ENCODE results near the gene SPTBN2. TPM values are rescaled to one million over a fixed set of nuclear protein-coding genes. Genes with fewer than 3 reads are reported as not detected.

The SPTBN2 gene
- total RNA-seq, 1 experiment from 2014 or later, result 8.5 TPM

- Histone ChIP-seq H3K27me3 (no peaks in the 10 kb centered on the region), H3K9me3 (replicated peaks) (no peaks in the 10 kb centered on the region), H3K27ac (no peak overlapping the region), H3K4me1 (no peaks in the 10 kb centered on the region), H3K36me3 (no peaks in the 10 kb centered on the region), H3K4me3 (no peak overlapping the region)
- no peak for DNase-seq
These were observed 41.9 kb downstream of the SPTBN2 start for GRCh38 chr11:66686801-66687750.

GRCh38 chr11:66686100-66686785 lies 42.8 kb downstream of the SPTBN2 start:
- no peak for DNase-seq
- H3K4me1 ChIP-seq, result no peaks in the 10 kb centered on the region
- H3K27ac ChIP-seq, result no peak overlapping the region
- no peak overlapping the region for H3K4me3 ChIP-seq
- no peaks in the 10 kb centered on the region for H3K27me3 ChIP-seq
- no peaks in the 10 kb centered on the region for H3K36me3 ChIP-seq
- H3K9me3 ChIP-seq (replicated peaks), result no peaks in the 10 kb centered on the region

GRCh38 chr11:66685276-66686099 lies 43.5 kb downstream of the SPTBN2 start:
- Histone ChIP-seq H3K27me3 (no peaks in the 10 kb centered on the region), H3K4me1 (no peaks in the 10 kb centered on the region), H3K4me3 (no peak overlapping the region), H3K27ac (no peak overlapping the region), H3K36me3 (no peaks in the 10 kb centered on the region), H3K9me3 (replicated peaks) (no peaks in the 10 kb centered on the region)
- no peak for DNase-seq

- no peaks in the 10 kb centered on the region for H3K36me3 ChIP-seq
- DNase-seq, result no peak
- H3K27me3 ChIP-seq, result no peaks in the 10 kb centered on the region
- no peak overlapping the region for H3K4me3 ChIP-seq
- no peaks in the 10 kb centered on the region for H3K9me3 ChIP-seq (replicated peaks)
- no peaks in the 10 kb centered on the region for H3K4me1 ChIP-seq
- no peak overlapping the region for H3K27ac ChIP-seq
These were observed 44.4 kb downstream of the SPTBN2 start for GRCh38 chr11:66684635-66685034.

GRCh38 chr11:66683877-66684276 lies 45.1 kb downstream of the SPTBN2 start:
- H3K27me3 ChIP-seq, result no peaks in the 10 kb centered on the region
- no peak overlapping the region for H3K4me3 ChIP-seq
- no peaks in the 10 kb centered on the region for H3K9me3 ChIP-seq (replicated peaks)
- no peaks in the 10 kb centered on the region for H3K4me1 ChIP-seq
- H3K27ac ChIP-seq, result no peak overlapping the region
- no peak for DNase-seq
- H3K36me3 ChIP-seq, result no peaks in the 10 kb centered on the region

- no peak for DNase-seq
- Histone ChIP-seq H3K4me3 (no peak overlapping the region), H3K27me3 (no peaks in the 10 kb centered on the region), H3K27ac (no peak overlapping the region), H3K36me3 (peaks cover 5% of the 10 kb centered on the region), H3K9me3 (replicated peaks) (no peaks in the 10 kb centered on the region), H3K4me1 (peaks cover 5% of the 10 kb centered on the region; the same call in 1 of the 2 replicates)
These were observed 47.9 kb downstream of the SPTBN2 start for GRCh38 chr11:66680966-66681645.

GRCh38 chr11:66677599-66678375 lies 51.2 kb downstream of the SPTBN2 start, which contains the start of gene RBM4B:
RBM4B (minus strand) TSS chr11:66677887; CDS start chr11:66677079, 808 bp downstream.
- no peaks in the 10 kb centered on the region for H3K9me3 ChIP-seq (replicated peaks)
- DNase-seq, result peak; percentile 96 to 97
- peaks cover 6% of the 10 kb centered on the region; the same call in 1 of the 2 replicates for H3K4me1 ChIP-seq
- H3K27ac ChIP-seq, result peak within 1 kb of the TSS; percentile 78
- H3K27me3 ChIP-seq, result no peaks in the 10 kb centered on the region
- H3K36me3 ChIP-seq, result peaks cover 20% of the 10 kb centered on the region
- peak within 1 kb of the TSS; percentile 71 for H3K4me3 ChIP-seq

- H3K27ac ChIP-seq, result peak overlapping the region; percentile 78
- no peak for DNase-seq
These were observed 52.0 kb downstream of the SPTBN2 start for GRCh38 chr11:66676931-66677598.

GRCh38 chr11:66676282-66676919 lies 52.6 kb downstream of the SPTBN2 start:
- peak overlapping the region; percentile 71; the same call in 1 of the 2 replicates for H3K4me3 ChIP-seq
- H3K36me3 ChIP-seq, result peaks cover 21% of the 10 kb centered on the region
- DNase-seq, result no peak
- peaks cover 6% of the 10 kb centered on the region; the same call in 1 of the 2 replicates for H3K4me1 ChIP-seq
- H3K27me3 ChIP-seq, result no peaks in the 10 kb centered on the region
- H3K27ac ChIP-seq, result no peak overlapping the region
- H3K9me3 ChIP-seq (replicated peaks), result no peaks in the 10 kb centered on the region

More at GRCh38 chr11:66676931-66677598, 52.0 kb downstream of the SPTBN2 start:
- Histone ChIP-seq H3K4me1 (peaks cover 6% of the 10 kb centered on the region; the same call in 1 of the 2 replicates), H3K9me3 (replicated peaks) (no peaks in the 10 kb centered on the region), H3K4me3 (peak overlapping the region; percentile 71), H3K27me3 (no peaks in the 10 kb centered on the region), H3K36me3 (peaks cover 20% of the 10 kb centered on the region)

GRCh38 chr11:66674964-66675602 lies 53.9 kb downstream of the SPTBN2 start:
- Histone ChIP-seq H3K27me3 (no peaks in the 10 kb centered on the region), H3K9me3 (replicated peaks) (no peaks in the 10 kb centered on the region), H3K27ac (no peak overlapping the region), H3K36me3 (peaks cover 27% of the 10 kb centered on the region), H3K4me3 (no peak overlapping the region), H3K4me1 (peaks cover 6% of the 10 kb centered on the region; the same call in 1 of the 2 replicates)
- DNase-seq, result no peak

- Histone ChIP-seq H3K27me3 (no peaks in the 10 kb centered on the region), H3K27ac (no peak overlapping the region), H3K4me1 (no peaks in the 10 kb centered on the region; the same call in 1 of the 2 replicates), H3K36me3 (peaks cover 35% of the 10 kb centered on the region), H3K9me3 (replicated peaks) (no peaks in the 10 kb centered on the region), H3K4me3 (no peak overlapping the region)
- DNase-seq, result no peak
These were observed 58.2 kb downstream of the SPTBN2 start for GRCh38 chr11:66670816-66671215.

- no peak for DNase-seq
- no peak overlapping the region for H3K27ac ChIP-seq
- no peaks in the 10 kb centered on the region for H3K4me1 ChIP-seq
- H3K4me3 ChIP-seq, result no peak overlapping the region
- H3K27me3 ChIP-seq, result no peaks in the 10 kb centered on the region
- H3K36me3 ChIP-seq, result peaks cover 23% of the 10 kb centered on the region
- no peaks in the 10 kb centered on the region for H3K9me3 ChIP-seq (replicated peaks)
These were observed 63.6 kb downstream of the SPTBN2 start for GRCh38 chr11:66665369-66665768.

Measured in SJCRH30 (cell line).